H9 (cell line): ENCODE results near the gene ASPSCR1. TPM values are rescaled to one million over a fixed set of nuclear protein-coding genes. Genes with fewer than 3 reads are reported as not detected.

Experiments
- DNase-seq: peaks from one replicate; pipeline ENCODE4 v3.0.0-alpha.2; 2017
- H2AFZ ChIP-seq: one replicate; pipeline ENCODE4 v1.6.1; 2013; ENCODE audit warnings: mild to moderate bottlenecking, low read length, control low read depth, moderate library complexity
- H2AK5ac ChIP-seq: 2 replicates; pipeline ENCODE4 v1.6.1; 2013; ENCODE audit warnings: low read length, control low read depth, mixed read lengths; ENCODE audit not compliant: insufficient read length
- H2BK120ac ChIP-seq: one replicate; pipeline ENCODE4 v1.6.1; 2013; ENCODE audit warnings: low read depth, mild to moderate bottlenecking, low read length, control low read depth, inconsistent platforms; ENCODE audit not compliant: poor library complexity, severe bottlenecking
- H2BK12ac ChIP-seq: 2 replicates; pipeline ENCODE4 v1.6.1; 2013; ENCODE audit warnings: low read length, control low read depth, mixed read lengths, low read depth; ENCODE audit not compliant: insufficient read length
- H2BK15ac ChIP-seq: 2 replicates; pipeline ENCODE4 v1.6.1; 2013; ENCODE audit warnings: low read depth, low read length, control low read depth
- H2BK20ac ChIP-seq: one replicate; pipeline ENCODE4 v1.6.1; 2013; ENCODE audit warnings: low read depth, mild to moderate bottlenecking, low read length, control low read depth, inconsistent platforms; ENCODE audit not compliant: poor library complexity, severe bottlenecking
- H2BK5ac ChIP-seq: 2 replicates; pipeline ENCODE4 v1.6.1; 2013; ENCODE audit warnings: low read length, control low read depth, mixed read lengths; ENCODE audit not compliant: insufficient read length
- H3K14ac ChIP-seq: 2 replicates; pipeline ENCODE4 v1.6.1; 2013; ENCODE audit warnings: low read length, control low read depth; ENCODE audit not compliant: insufficient read depth
- H3K18ac ChIP-seq: 2 replicates; pipeline ENCODE4 v1.6.1; 2013; ENCODE audit warnings: low read depth, mild to moderate bottlenecking, mixed read lengths, low read length, control low read depth; ENCODE audit not compliant: insufficient read length
- H3K23ac ChIP-seq: 2 replicates; pipeline ENCODE4 v1.6.1; 2013; ENCODE audit warnings: low read length, control low read depth, mixed read lengths, low read depth; ENCODE audit not compliant: insufficient read length
- H3K23me2 ChIP-seq: 2 replicates; pipeline ENCODE4 v1.6.1; 2013; ENCODE audit warnings: low read depth, mild to moderate bottlenecking, mixed read lengths, low read length, control low read depth; ENCODE audit not compliant: insufficient read length, poor library complexity, severe bottlenecking
- H3K27ac ChIP-seq: 2 replicates; pipeline ENCODE4 v1.5.1; 2013; ENCODE audit warnings: low read length, control low read depth, mixed read lengths, low read depth; ENCODE audit not compliant: insufficient read length
- H3K27me3 ChIP-seq: 2 replicates; pipeline ENCODE4 v1.6.1; 2013; ENCODE audit warnings: low read length, control low read depth, inconsistent platforms; ENCODE audit not compliant: insufficient read depth
- H3K4ac ChIP-seq: 2 replicates; pipeline ENCODE4 v1.6.1; 2013; ENCODE audit warnings: low read depth, mild to moderate bottlenecking, control low read depth, inconsistent platforms, low read length, moderate library complexity
- H3K4me1 ChIP-seq: 2 replicates; pipeline ENCODE4 v1.6.1; 2013; ENCODE audit warnings: low read length, control low read depth, inconsistent platforms; ENCODE audit not compliant: insufficient read depth
- H3K4me2 ChIP-seq: 2 replicates; pipeline ENCODE4 v1.6.1; 2013; ENCODE audit warnings: low read length, control low read depth, mixed read lengths; ENCODE audit not compliant: insufficient read length, insufficient read depth
- H3K56ac ChIP-seq: 2 replicates; pipeline ENCODE4 v1.6.1; 2013; ENCODE audit warnings: low read depth, mild to moderate bottlenecking, mixed read lengths, low read length, control low read depth; ENCODE audit not compliant: insufficient read length
- H3K79me1 ChIP-seq: 2 replicates; pipeline ENCODE4 v1.6.1; 2013; ENCODE audit warnings: low read depth, mild to moderate bottlenecking, moderate library complexity, low read length, control low read depth, inconsistent platforms; ENCODE audit not compliant: insufficient read depth, poor library complexity, severe bottlenecking
- H3K79me2 ChIP-seq: 2 replicates; pipeline ENCODE4 v1.6.1; 2013; ENCODE audit warnings: low read length, control low read depth, inconsistent platforms; ENCODE audit not compliant: insufficient read depth
- H3K9ac ChIP-seq: 2 replicates; pipeline ENCODE4 v1.6.1; 2013; ENCODE audit warnings: low read length, control low read depth, mixed read lengths; ENCODE audit not compliant: insufficient read length; ENCODE audit errors: extremely low read depth
- H3K9me3 ChIP-seq: one replicate; pipeline ENCODE4 v1.6.1; 2013; ENCODE audit warnings: low read depth, low read length, inconsistent platforms; ENCODE audit not compliant: control insufficient read depth
- H3T11ph ChIP-seq: one replicate; pipeline ENCODE4 v1.6.1; 2013; ENCODE audit warnings: mild to moderate bottlenecking, low read length, control low read depth, inconsistent platforms
- H4K20me1 ChIP-seq: one replicate; pipeline ENCODE4 v1.6.1; 2013; ENCODE audit not compliant: control insufficient read depth, insufficient read length, insufficient read depth
- H4K5ac ChIP-seq: 2 replicates; pipeline ENCODE4 v1.6.1; 2013; ENCODE audit warnings: low read depth, mild to moderate bottlenecking, mixed read lengths, low read length, control low read depth; ENCODE audit not compliant: insufficient read length
- H4K8ac ChIP-seq: replicated peaks from 2 replicates; pipeline ENCODE4 v1.6.1; 2013; ENCODE audit warnings: low read length, control low read depth, mixed read lengths, low read depth; ENCODE audit not compliant: insufficient read length
- H4K91ac ChIP-seq: 2 replicates; pipeline ENCODE4 v1.6.1; 2013; ENCODE audit warnings: low read depth, mild to moderate bottlenecking, moderate library complexity, mixed read lengths, low read length, control low read depth; ENCODE audit not compliant: insufficient read length
- H3K27ac Mint-ChIP-seq, 3 experiments: 2 replicates in 2 of 3; 3 replicates in 1 of 3; pipeline ENCODE4 v1.8.0; 2020 to 2021; ENCODE audit warnings: mixed read lengths in 3 of 3, mild to moderate bottlenecking in 1 of 3, moderate library complexity in 1 of 3
- H3K27me3 Mint-ChIP-seq: 2 replicates; pipeline ENCODE4 v1.8.0; 2021; ENCODE audit warnings: low read depth, mild to moderate bottlenecking, moderate library complexity, mixed read lengths
- H3K36me3 Mint-ChIP-seq, 3 experiments: 2 replicates in 2 of 3; 3 replicates in 1 of 3; pipeline ENCODE4 v1.8.0; 2020 to 2021; ENCODE audit warnings: low read depth in 3 of 3, mixed read lengths in 3 of 3; ENCODE audit not compliant: insufficient read depth in 1 of 3
- H3K4me1 Mint-ChIP-seq, 2 experiments: 2 replicates each; pipeline ENCODE4 v1.8.0; 2020; ENCODE audit warnings: mixed read lengths in 2 of 2
- H3K4me3 Mint-ChIP-seq, 2 experiments: 2 replicates in 1 of 2; 3 replicates in 1 of 2; pipeline ENCODE4 v1.8.0; 2020 to 2021; ENCODE audit warnings: mild to moderate bottlenecking in 2 of 2, mixed read lengths in 2 of 2, moderate library complexity in 1 of 2
- H3K9me3 Mint-ChIP-seq, 2 experiments: 2 replicates in 1 of 2; 3 replicates in 1 of 2; pipeline ENCODE4 v1.8.0; 2020; ENCODE audit warnings: mild to moderate bottlenecking in 2 of 2, mixed read lengths in 2 of 2, moderate library complexity in 1 of 2
- WGBS: extraction: QIAGEN DNeasy Blood & Tissue Kit; methylation state at CpG from one replicate; pipeline ENCODE4 v1.1.7; 2013; ENCODE audit warnings: missing lambda C conversion rate, low lambda C conversion rate, mixed read lengths; ENCODE audit not compliant: insufficient read length; ENCODE audit errors: extremely low coverage; 5-methylcytosine and 5-hydroxymethylcytosine counted together
- total RNA-seq: library from RNA; stranded (reverse); gene quantifications from 2 replicates; pipeline ENCODE4 v1.2.1, GENCODE V29; 2021
- TF ChIP-seq, protein P1 (sequence below): fragments of 200-600 bp; sonication (generic); conservative IDR thresholded peaks from 3 replicates; pipeline ENCODE4 v1.8.0; 2021; ENCODE audit warnings: antibody characterized with exemption, mild to moderate bottlenecking

ASPSCR1 gene
- total RNA-seq, 1 experiment from 2014 or later: 50.9 TPM

DNA sequence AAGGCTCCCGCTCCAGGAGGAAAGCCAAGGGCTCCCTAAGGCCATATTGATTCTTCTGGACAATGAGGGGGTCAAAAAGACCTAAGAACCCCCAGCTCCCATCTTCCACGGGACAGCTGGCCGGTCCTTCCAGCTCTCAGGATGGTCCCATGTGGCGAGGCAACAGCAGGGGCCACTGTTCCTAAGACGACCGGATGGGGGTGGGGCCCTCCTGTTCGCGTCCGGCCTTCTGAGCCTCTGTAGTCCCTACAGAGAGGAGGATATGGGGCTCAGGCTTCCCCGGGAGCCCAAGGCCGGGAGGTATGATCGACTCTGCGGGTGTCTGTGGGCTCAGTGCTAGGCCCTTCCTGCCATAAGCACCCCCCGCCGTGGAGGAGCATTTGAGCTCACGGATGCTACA lies 66.1 kb downstream of the ASPSCR1 start:
- peaks cover 20 to 24% of the 10 kb centered on the region in 2 experiments for H3K4me1 Mint-ChIP-seq
- Histone ChIP-seq H4K91ac (no peak overlapping the region), H2BK5ac (no peak overlapping the region), H3K27me3 (no peaks in the 10 kb centered on the region), H3K23ac (no peak overlapping the region), H2AK5ac (no peak overlapping the region), H3K23me2 (no peaks in the 10 kb centered on the region), H3K4me2 (no peak overlapping the region), H3K9me3 (no peaks in the 10 kb centered on the region), H3K4me1 (no peaks in the 10 kb centered on the region; the same call in 1 of the 2 replicates), H3K18ac (no peak overlapping the region), H3T11ph (no peak overlapping the region), H3K56ac (no peak overlapping the region), H2AFZ (no peak overlapping the region), H4K20me1 (no peaks in the 10 kb centered on the region), H2BK15ac (no peak overlapping the region), H3K4ac (no peak overlapping the region), H3K14ac (no peak overlapping the region), H2BK120ac (no peak overlapping the region), H3K79me2 (no peaks in the 10 kb centered on the region), H3K9ac (no peak overlapping the region), H4K5ac (no peak overlapping the region), H2BK20ac (no peak overlapping the region), H3K27ac (no peak overlapping the region), H2BK12ac (no peak overlapping the region), H3K79me1 (no peaks in the 10 kb centered on the region), H4K8ac (no peak overlapping the region)
- H3K9me3 Mint-ChIP-seq: no peaks in the 10 kb centered on the region; a peak in 2 of 5 replicates
- peaks cover 10% of the 10 kb centered on the region for H3K27me3 Mint-ChIP-seq
- peaks cover 6 to 18% (median 12%) of the 10 kb centered on the region in 3 experiments; a peak in 6 of 7 replicates for H3K36me3 Mint-ChIP-seq
- TF ChIP-seq, protein P1, sequence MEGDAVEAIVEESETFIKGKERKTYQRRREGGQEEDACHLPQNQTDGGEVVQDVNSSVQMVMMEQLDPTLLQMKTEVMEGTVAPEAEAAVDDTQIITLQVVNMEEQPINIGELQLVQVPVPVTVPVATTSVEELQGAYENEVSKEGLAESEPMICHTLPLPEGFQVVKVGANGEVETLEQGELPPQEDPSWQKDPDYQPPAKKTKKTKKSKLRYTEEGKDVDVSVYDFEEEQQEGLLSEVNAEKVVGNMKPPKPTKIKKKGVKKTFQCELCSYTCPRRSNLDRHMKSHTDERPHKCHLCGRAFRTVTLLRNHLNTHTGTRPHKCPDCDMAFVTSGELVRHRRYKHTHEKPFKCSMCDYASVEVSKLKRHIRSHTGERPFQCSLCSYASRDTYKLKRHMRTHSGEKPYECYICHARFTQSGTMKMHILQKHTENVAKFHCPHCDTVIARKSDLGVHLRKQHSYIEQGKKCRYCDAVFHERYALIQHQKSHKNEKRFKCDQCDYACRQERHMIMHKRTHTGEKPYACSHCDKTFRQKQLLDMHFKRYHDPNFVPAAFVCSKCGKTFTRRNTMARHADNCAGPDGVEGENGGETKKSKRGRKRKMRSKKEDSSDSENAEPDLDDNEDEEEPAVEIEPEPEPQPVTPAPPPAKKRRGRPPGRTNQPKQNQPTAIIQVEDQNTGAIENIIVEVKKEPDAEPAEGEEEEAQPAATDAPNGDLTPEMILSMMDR: no peak
- WGBS: no CpG with 5 or more reads among the region's 16 CpGs
- H3K4me3 Mint-ChIP-seq: no peak overlapping the region
- no peak overlapping the region for H3K27ac Mint-ChIP-seq
- peak; percentile 77 for DNase-seq
